GM21381 (cell line): ENCODE measurements around the gene HNRNPR.
"Not testable (repeated sequence)": the region's sequence is repeated elsewhere in the genome, so short reads cannot be mapped to it uniquely, and the experiment has no call there.

Experiments used
- ATAC-seq: cut with Tn5 transposase; IDR thresholded peaks from one replicate; pipeline ENCODE4 v1.9.1; 2021; ENCODE audit warnings: mild to moderate bottlenecking, moderate library complexity; ENCODE audit not compliant: unreplicated experiment

The HNRNPR gene

GRCh38 chr1:23331713-23332112, 12.4 kb downstream of the HNRNPR start:
- no peak for ATAC-seq

DNA sequence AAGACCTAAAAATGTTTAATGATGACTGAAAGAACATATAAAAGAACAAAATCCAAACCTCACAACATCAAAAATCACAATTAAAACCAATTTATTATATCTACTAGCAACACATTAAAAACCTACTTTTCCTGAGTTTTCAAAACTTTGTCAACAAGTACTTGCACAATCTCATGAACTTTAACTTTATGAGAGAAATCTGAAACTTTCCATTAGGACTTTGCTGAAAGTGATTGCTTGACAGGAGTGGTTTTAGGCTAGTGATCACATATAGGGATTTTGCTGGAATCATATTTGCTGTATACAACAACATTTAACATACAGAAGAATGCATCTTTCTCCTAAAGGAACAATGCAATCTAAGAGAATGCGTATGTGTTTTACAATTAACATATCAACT, 13.2 kb downstream of the HNRNPR start:
- no peak for ATAC-seq

- no peak for ATAC-seq
Observed at GRCh38 chr1:23325393-23325792, 18.7 kb downstream of the HNRNPR start.

DNA sequence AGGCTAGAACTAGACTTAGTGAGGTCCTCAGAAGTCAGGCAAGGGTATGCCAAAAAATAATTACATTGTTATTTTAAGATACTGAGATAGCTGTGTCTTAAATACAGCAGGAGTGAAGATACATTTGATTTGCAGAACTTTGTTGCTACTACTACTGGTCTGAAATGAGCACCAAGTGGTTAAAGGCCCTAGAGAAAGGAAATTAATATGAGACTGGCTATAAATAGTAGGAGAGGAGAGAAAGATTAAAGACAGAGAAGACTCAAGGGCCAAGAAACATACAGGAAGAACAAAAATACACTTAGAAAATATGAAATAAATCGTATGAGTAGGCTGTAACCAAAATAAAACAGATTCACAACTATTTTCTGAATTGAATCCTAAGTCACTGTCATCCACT, 21.3 kb downstream of the HNRNPR start:
- no peak for ATAC-seq

DNA sequence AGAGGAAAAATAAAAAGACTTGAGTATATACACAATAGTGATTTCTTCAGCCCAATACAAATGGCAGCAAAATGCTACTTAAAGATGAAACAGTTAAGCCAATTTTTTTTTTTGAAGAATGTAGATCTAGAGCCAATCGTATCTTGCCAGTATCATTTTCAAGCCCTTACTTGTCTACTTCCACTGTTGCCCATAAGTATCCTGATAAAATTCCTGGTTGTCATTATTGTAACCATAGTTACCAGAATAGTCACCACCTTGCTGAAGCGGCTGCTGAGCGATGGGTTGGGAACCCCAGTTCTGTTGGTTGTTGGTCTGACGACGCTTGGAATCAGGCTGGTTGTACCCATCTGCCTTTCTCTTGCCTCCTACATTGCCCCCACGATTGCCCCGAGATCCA, 33.8 kb downstream of the HNRNPR start:
- not testable (repeated sequence) for ATAC-seq

DNA sequence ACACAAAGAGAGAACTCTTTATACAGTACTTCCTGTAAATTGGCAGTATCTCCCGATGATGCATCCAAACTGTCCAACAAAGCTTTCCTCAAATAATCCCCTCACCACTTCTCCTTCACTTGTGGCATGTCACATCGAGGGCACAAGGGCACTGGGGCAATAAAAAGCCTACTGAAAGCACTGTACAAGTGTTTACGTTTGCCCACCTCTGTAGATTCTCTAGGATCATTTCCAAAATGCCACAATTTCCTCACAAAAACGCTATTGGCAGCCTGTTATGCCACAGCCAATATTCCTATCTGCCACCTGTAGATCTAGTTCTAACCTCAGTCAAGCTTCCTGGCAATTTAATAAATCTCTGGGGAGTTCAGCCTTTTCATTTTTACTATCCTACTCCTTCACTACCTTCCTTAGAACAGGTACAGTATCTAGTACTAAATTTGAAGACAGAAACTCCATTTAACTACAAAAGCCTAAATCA, 39.9 kb downstream of the HNRNPR start:
- no peak for ATAC-seq

DNA sequence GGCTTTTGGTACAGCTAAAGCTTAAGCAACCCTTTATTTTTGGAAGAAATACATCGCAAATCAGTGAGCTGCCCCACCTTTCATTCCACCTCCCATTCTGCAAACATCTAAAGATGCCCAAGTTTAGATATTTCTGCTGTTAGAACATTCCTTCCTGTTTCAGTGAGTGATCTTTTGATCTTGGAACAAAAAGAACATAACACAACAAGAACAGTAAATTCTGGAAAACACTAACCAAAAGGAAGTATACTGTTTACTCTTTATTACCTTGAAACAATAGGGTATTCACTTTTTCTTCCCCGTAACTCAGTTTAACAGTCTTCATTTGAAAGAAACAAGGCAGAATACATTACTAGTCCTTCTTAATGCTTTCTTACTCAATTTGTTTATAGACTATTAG, 40.6 kb downstream of the HNRNPR start:
- ATAC-seq: no peak

DNA sequence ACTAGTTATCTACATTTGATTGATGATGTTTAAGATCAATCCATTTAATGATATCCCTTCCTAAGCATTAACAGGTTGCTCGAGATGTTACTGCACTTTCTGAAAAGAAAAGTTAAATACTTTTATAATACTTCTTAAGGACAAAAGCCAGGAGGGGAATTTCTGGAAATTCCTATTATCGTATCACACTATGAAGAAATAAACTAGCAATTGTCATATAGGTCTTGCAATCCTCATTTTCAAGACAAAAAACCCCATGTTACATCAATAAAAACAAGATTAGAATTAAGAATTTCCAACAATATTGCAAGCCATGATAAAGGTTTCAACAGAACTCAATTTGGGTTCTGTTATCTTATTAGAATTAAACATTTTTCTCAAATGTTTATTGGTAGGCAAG, 47.2 kb downstream of the HNRNPR start:
- no peak for ATAC-seq

- ATAC-seq: no peak
Observed at GRCh38 chr1:23291706-23292105, 52.4 kb downstream of the HNRNPR start.

DNA sequence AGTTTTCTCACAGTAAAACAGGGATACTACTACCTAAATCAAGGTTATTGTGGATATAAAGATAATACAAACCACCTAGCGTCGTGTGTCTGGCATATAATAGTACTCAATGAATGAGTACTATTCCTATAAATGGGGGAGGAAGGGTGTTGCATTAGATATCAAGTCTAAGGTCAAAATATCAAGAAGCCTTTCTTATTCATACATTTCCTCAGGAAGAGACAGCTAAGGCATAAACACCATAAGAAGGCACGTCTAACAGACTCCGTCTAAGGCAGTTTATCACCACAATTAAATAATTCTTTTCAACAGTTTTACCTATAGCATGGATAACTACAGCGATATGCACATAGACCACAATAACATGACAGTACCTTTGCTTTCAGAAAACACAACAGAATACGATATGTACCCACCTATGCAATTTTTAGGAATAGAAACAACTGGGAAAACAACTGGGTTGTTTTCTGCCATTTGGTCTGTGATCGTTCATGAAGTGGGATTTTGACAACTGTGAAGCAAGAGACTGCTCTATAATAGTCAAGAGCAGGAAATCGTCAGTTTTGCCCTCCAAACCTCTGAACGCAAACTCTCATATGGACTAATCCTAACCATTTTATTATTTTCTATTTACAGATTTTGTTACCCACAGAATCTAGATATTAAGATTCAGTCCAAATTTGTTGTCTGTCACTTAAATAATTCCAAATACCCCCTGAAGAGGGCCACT, 53.1 kb downstream of the HNRNPR start:
- no peak for ATAC-seq

- ATAC-seq: no peak
Observed at GRCh38 chr1:23288671-23289070, 55.4 kb downstream of the HNRNPR start.

- no peak for ATAC-seq
Observed at GRCh38 chr1:23288201-23288600, 55.9 kb downstream of the HNRNPR start.

- no peak for ATAC-seq
Observed at GRCh38 chr1:23286401-23286800, 57.7 kb downstream of the HNRNPR start.

- no peak for ATAC-seq
Observed at GRCh38 chr1:23283667-23284602, 60.1 kb downstream of the HNRNPR start.

DNA sequence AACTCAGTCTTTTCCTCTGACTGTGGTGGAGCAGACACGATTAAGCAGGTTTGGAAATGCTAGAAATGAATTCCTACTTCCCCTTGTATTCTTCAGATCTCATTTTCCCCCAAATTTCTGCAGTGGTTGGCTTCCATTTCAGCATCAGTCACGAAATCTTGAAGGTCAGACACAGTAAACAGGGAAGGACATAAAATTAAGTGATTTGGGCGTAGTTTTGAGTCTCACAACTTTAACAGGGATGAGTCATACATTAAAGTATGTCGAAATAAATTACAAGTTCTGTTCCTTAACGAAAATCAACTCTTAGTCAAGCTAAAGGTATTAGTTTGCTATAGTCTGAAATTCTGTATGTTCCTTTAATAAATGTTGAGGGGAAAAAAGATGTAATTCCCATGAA, 61.1 kb downstream of the HNRNPR start:
- no peak for ATAC-seq

- ATAC-seq: no peak
Observed at GRCh38 chr1:23278717-23279116, 65.4 kb downstream of the HNRNPR start.

DNA sequence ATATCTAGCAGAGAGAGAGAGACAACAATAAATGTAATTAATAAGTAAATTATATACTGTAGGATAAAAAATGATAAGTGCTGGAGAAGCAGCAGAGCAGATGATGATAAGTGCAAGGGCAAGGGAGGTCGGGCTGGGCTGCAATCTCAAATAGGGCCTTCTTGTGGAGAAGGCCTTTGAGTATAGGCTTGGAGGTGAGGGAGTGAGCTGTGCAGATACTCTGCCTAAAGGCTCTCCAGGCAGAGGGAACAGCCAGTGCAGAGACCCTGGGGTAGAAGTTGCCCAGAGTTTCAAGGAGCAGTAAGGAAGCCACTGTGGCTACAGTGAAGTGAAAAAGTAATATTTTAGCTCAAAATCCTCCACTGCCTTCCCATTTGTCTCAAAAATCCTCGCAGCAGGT, 67.6 kb downstream of the HNRNPR start:
- no peak for ATAC-seq

- no peak for ATAC-seq
Observed at GRCh38 chr1:23274134-23274505, 70.0 kb downstream of the HNRNPR start.

DNA sequence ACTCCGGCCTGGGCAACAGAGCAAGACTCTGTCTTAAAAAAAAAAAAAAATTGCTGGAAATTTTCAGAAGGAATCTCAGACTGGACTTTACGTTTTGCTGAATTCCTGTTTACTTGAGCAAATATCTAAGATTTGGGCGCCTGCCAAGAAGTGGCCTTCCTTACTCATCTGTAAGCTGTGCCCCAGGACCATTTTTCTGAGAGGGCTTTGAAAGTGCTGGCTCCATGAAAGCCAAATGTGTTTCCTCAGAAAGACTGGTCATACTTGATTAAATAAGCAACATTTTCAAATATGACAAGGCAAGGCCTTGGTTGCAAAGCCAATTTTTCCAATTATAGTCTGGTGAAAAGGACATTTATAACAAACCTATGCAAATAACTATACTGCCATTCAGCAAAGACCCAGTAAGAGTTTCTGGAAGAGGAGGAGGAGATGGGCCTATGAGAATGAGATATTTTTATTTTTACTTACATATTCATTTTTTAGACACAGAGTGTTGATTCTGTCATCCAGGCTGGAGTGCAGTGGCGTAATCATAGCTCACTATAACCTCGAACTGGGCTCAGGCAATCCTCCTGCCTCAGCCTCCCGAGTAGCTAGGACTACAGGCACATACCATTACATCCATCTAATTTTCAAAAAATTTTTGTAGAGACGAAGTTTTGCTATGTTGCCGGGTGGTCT, 70.5 kb downstream of the HNRNPR start:
- no peak for ATAC-seq

DNA sequence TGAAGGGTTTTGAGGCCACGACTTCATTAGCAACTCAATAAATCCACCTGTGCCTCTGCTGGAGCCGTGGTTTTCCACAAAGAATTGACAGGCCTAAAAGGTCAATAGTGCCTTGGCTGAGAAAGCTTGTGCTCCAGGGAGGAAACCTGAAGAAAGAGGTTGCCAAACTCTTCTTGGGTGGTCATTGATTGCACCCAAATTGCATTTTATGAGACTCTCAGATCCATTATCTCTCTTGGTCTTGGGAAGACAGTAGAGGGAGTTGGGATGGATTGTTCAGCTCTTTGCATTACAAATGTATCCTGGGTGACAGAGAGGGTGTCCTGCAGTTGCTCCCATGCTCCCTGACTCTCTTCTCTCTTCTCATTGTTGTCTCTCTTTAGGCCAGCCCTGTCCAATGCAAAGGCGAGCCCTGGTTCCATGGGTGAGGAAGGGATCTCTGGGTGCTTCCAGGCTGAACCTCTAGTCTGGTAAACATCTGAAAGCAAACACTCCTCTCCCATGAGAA, 80.7 kb downstream of the HNRNPR start:
- ATAC-seq: no peak

- not testable (repeated sequence) for ATAC-seq
Observed at GRCh38 chr1:23258082-23258481, 86.0 kb downstream of the HNRNPR start.
